Activated CD8-positive, alpha-beta T cell treated with anti-CD3 and anti-CD28 coated beads for 36 hours (primary cell): ENCODE data around the gene CALM1. TPM values are rescaled to one million over a fixed set of nuclear protein-coding genes. Genes with fewer than 3 reads are reported as not detected.
A peak's percentile ranks its signal among the peaks of the same experiment; 100 is the strongest.

Source experiments
- ATAC-seq: fragments of 200-7000 bp; cut with Tn5 transposase; one replicate; pipeline ENCODE4 v1.10.0; 2021; ENCODE audit warnings: mild to moderate bottlenecking, moderate library complexity
- CTCF ChIA-PET: fragments of 350-600 bp; sonication (Branson Sonifier 250); formaldehyde crosslinking; loops from one replicate; lab custom pipeline; 2021; ENCODE audit warnings: antibody characterized with exemption; lab: Charles Lee
- POLR2A ChIA-PET: fragments of 350-600 bp; sonication (Branson Sonifier 250); formaldehyde crosslinking; loops from one replicate; lab custom pipeline; 2021; ENCODE audit warnings: antibody characterized with exemption; lab: Charles Lee
- DNase-seq: peaks from one replicate; pipeline ENCODE4 v3.0.0-alpha.2; 2020
- H3K27ac Mint-ChIP-seq: one replicate; pipeline ENCODE4 v1.8.0; 2021; ENCODE audit warnings: mild to moderate bottlenecking, mixed read lengths
- H3K27me3 Mint-ChIP-seq: one replicate; pipeline ENCODE4 v1.8.0; 2021; ENCODE audit warnings: mixed read lengths
- H3K36me3 Mint-ChIP-seq: one replicate; pipeline ENCODE4 v1.8.0; 2021; ENCODE audit warnings: low read depth, mixed read lengths
- H3K4me1 Mint-ChIP-seq: one replicate; pipeline ENCODE4 v1.8.0; 2021; ENCODE audit warnings: low read depth, mixed read lengths
- H3K4me3 Mint-ChIP-seq: one replicate; pipeline ENCODE4 v1.8.0; 2021; ENCODE audit warnings: mild to moderate bottlenecking, moderate library complexity, mixed read lengths
- H3K9me3 Mint-ChIP-seq: one replicate; pipeline ENCODE4 v1.8.0; 2021; ENCODE audit warnings: mixed read lengths
- intact Hi-C: fragments of 100-400 bp; cut with micrococcal nuclease; formaldehyde crosslinking; loops from one replicate; pipeline ENCODE4 v1.10.0; 2022
- total RNA-seq, 2 experiments: library from RNA; stranded (reverse); gene quantifications; one replicate each; pipeline ENCODE4 v1.2.3, GENCODE V29; 2021
- TF ChIP-seq, protein P1 (sequence below): fragments of 200-600 bp; IDR thresholded peaks from one replicate; pipeline ENCODE4 v1.8.0; 2022; ENCODE audit warnings: antibody characterized with exemption, mild to moderate bottlenecking

CALM1 gene
- total RNA-seq, 2 experiments from 2014 or later = 365 to 373 TPM

DNA sequence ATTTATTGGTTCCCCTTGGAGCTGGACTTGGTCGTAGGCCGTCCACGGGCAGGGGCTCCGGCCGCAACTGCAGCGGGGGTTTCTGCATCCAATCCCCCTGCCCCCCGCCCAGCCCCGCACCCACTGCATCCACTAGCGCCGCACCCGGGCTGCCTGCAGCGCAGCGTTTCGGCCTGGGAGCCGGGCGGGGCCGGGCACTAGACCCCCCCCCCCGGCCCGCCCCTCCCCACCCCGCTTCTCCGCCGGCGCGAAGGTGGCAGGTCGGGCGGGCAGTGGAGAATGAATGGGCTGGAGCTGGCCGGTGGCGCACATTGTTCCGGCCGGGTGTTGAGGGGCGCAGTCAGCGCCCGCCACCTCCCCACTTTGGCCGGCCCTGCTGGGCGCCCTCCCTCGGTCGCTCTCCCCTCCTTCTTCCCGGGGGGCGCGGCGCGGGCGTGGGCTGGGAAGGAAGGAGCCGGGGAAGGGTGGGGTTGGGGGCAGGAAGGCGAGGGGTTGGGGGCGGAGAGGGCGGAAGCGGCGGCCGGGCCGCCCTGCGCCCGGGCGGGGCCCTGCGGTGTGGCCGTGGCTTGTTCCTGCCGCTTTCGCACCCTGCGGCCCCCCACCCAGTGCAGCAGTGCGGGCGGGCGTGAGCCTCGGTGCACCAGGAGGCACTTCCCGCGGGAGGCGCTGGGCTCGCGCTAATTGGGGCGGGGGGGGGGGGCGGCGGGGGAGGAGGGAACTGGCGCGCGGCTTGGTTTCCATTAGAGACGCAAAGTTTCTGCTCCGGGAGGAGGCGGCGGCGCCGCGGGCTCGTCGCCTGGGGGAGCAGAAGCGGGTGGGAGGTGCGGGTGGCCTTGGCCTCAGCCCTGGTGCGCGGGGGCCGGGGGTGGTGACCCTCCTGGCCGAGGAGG lies 841 bp downstream of the CALM1 start:
- H3K27ac Mint-ChIP-seq = peak overlapping the region; percentile 92
- H3K27me3 Mint-ChIP-seq = no peaks in the 10 kb centered on the region
- peaks cover 38% of the 10 kb centered on the region for H3K36me3 Mint-ChIP-seq
- ChIA-PET CTCF (interaction anchor here (0.6 to 1.1 kb wide), 3 partner anchors 12 to 360 kb away, joined by 3 to 6 read pairs (median 3); no protein-coding TSS in a partner anchor), POLR2A (interaction anchor here (0.7 to 15.4 kb wide), 9 partner anchors 9 to 361 kb away, joined by 3 to 365 read pairs (median 3); partner anchors contain the start of gene PSMC1)
- TF ChIP-seq, protein P1, sequence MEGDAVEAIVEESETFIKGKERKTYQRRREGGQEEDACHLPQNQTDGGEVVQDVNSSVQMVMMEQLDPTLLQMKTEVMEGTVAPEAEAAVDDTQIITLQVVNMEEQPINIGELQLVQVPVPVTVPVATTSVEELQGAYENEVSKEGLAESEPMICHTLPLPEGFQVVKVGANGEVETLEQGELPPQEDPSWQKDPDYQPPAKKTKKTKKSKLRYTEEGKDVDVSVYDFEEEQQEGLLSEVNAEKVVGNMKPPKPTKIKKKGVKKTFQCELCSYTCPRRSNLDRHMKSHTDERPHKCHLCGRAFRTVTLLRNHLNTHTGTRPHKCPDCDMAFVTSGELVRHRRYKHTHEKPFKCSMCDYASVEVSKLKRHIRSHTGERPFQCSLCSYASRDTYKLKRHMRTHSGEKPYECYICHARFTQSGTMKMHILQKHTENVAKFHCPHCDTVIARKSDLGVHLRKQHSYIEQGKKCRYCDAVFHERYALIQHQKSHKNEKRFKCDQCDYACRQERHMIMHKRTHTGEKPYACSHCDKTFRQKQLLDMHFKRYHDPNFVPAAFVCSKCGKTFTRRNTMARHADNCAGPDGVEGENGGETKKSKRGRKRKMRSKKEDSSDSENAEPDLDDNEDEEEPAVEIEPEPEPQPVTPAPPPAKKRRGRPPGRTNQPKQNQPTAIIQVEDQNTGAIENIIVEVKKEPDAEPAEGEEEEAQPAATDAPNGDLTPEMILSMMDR = no peak
- ATAC-seq (peak; percentile 18), DNase-seq (peak; percentile 78)
- intact Hi-C loops = loop anchor here (1.0 to 5.0 kb wide), 2 partner anchors 13 to 65 kb away; partner anchors contain the start of gene NRDE2
- peak overlapping the region; percentile 94 for H3K4me3 Mint-ChIP-seq
- H3K4me1 Mint-ChIP-seq = peaks cover 39% of the 10 kb centered on the region
- no peaks in the 10 kb centered on the region for H3K9me3 Mint-ChIP-seq

DNA sequence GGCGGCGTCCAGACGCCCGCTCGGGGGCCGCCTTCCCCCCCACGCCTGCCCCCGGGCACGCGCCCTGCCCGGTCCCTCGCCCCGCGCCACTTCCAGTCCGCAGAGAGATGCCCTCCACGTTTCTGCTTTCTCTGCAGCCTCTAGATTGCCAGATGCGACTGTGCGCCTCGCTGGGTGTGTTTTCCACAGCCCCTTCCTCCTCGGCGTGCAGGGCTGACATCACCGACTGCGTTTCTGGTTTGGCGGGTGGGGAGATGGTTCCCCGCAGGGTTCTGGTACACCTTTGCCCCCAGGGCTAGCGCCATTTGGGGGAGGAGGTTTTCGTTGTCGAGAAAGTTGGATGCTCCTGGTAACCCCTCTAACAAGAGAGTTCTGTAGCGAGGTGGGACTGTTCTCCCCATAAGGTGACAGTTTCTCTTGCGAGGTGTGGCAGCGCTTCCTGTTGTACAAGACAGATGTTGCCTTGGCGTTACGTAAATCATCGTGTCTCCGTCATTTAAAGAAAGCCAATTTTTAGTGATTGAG lies 1.5 kb downstream of the CALM1 start:
- TF ChIP-seq, protein P1 = no peak
- Mint-ChIP-seq H3K27me3 (no peaks in the 10 kb centered on the region), H3K9me3 (no peaks in the 10 kb centered on the region), H3K4me1 (peaks cover 46% of the 10 kb centered on the region), H3K4me3 (peak overlapping the region; percentile 94), H3K27ac (peak overlapping the region; percentile 99), H3K36me3 (peaks cover 44% of the 10 kb centered on the region)
- POLR2A ChIA-PET = interaction anchor here (15.4 kb wide), 1 partner anchor 16 kb away, joined by 365 read pairs; no protein-coding TSS in a partner anchor
- CTCF ChIA-PET = interaction anchor here (1.8 to 5.5 kb wide), 5 partner anchors 10 to 299 kb away, joined by 5 to 48 read pairs (median 26); no protein-coding TSS in a partner anchor
- DNase-seq (peak; percentile 72), ATAC-seq (peak; percentile 11)
- intact Hi-C loops = loop anchor here (1.0 to 5.0 kb wide), 2 partner anchors 14 to 66 kb away; partner anchors contain the start of gene NRDE2

DNA sequence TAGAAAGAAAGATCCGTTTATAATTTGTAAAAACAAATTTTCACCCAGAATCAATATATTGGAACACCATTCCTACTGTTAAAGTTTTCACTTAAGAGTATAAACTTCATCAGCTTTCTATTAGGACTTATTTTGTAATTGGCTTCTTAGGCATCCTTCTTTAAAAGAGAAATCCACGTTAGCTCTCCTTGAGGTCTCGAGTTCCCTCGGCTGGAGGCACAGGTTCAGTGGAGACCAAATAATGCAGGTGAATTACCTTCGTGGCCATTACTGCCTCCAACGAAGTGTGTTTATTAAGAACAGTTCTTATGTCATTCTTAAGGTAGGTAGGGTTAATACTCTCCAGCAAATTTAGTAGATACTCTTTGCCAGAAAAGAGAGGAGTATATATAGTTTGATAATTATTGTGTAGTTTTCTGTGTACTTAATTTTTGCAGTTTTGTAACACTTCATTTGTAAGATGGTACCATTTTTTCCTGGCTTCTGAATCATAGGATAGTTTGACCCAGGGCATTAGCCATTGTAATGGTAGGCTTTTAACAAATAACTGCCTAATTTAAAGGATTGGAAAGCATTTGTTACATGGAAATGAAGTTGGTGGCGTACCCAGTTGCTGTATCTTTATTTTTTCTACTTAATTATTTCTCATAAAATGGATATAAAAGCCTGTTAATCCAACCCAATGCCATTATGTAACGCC lies 2.2 kb downstream of the CALM1 start:
- Mint-ChIP-seq H3K27ac (peak overlapping the region; percentile 99), H3K9me3 (no peaks in the 10 kb centered on the region), H3K36me3 (peaks cover 50% of the 10 kb centered on the region), H3K27me3 (no peaks in the 10 kb centered on the region), H3K4me3 (peak overlapping the region; percentile 94), H3K4me1 (peaks cover 51% of the 10 kb centered on the region)
- ChIA-PET CTCF (interaction anchor here (0.8 to 5.5 kb wide), 19 partner anchors 8 to 442 kb away, joined by 3 to 48 read pairs (median 5); no protein-coding TSS in a partner anchor), POLR2A (interaction anchor here (0.9 to 15.4 kb wide), 4 partner anchors 10 to 358 kb away, joined by 3 to 365 read pairs (median 5); partner anchors contain the start of gene PSMC1)
- intact Hi-C loops = loop anchor here (1.0 to 5.0 kb wide), 2 partner anchors 15 to 67 kb away; partner anchors contain the start of gene NRDE2
- ATAC-seq = no peak
- TF ChIP-seq, protein P1 = no peak
- DNase-seq = no peak

DNA sequence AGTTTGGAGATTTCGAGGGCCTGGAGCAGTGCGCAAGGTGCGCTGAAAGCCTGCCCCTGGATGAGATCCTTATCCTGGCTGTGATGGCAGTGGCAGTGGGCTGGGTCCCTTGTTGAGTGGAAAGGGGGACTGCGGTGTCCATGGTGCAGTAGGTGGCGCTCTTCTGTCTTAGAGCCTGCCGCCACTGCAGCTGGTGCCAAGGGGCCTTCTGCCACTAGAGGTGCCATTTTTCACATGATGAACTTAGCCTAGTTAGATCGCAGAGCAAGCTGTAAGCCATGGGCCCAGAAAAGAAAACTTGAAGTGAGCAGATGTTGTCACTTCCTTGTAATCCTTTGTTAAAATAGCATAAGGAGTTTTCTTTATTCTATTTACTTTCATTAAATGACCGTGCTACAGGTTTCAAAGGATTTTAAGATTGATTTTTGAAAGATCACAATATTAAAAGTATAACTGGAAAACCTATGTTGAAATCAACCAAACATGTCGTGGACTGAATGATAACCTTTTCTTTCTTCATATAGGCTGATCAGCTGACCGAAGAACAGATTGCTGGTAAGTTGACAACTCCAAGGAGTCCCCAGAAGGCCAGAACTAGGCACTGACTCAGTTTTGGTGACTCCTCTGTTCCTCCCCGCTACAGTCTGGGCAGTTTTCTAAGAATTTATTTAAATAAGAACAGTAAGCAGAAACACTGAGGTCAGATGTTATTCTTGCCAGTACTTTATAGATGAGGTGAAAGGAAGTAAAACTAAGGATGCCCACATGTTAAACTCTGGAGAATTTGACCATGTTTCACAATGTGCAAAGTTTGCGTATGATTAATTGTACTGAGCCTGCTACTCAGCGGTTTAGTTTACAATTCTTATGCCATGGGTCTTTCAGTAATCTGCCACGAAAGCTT lies 3.0 kb downstream of the CALM1 start:
- no peaks in the 10 kb centered on the region for H3K9me3 Mint-ChIP-seq
- TF ChIP-seq, protein P1 = peak; percentile 98
- no peaks in the 10 kb centered on the region for H3K27me3 Mint-ChIP-seq
- CTCF ChIA-PET = interaction anchor here (0.6 to 5.5 kb wide), 33 partner anchors 9 to 443 kb away, joined by 3 to 48 read pairs (median 4); partner anchors contain the start of gene NRDE2
- POLR2A ChIA-PET = interaction anchor here (0.6 to 15.4 kb wide), 6 partner anchors 9 to 357 kb away, joined by 3 to 365 read pairs (median 4); partner anchors contain the start of gene PSMC1
- peaks cover 56% of the 10 kb centered on the region for H3K4me1 Mint-ChIP-seq
- H3K27ac Mint-ChIP-seq = peak overlapping the region; percentile 99
- intact Hi-C loops = loop anchor here (5.0 kb wide), 2 partner anchors 67 to 298 kb away; partner anchors contain the start of gene NRDE2
- DNase-seq (peak; percentile 94), ATAC-seq (peak; percentile 55)
- H3K36me3 Mint-ChIP-seq = peaks cover 56% of the 10 kb centered on the region
- H3K4me3 Mint-ChIP-seq = peak overlapping the region; percentile 94
